Measurements from ENCODE around the gene GUCA1C.

The GUCA1C gene

DNA sequence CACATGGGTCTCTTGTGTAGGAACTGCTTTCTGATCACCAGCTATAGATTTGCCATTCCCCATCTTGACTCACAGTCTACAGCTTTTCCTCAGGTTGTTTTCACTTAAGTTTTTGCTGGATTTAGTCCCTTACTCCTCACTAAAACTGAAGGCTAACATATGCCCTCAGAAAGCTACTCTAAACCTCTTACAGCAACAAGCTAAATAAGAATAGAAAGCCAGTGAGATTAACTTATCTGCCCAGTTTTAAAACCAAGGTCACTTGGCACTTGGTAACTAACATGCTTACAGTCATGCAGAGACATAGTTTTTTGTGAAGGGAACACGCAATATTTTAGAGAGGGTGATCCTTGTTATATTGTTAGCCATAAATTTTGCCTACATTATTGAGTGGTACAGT, at the start of gene GUCA1C:
TSS of gene GUCA1C (minus strand) at position 180 of the 400 bp plus-strand sequence. CDS start at position 63, 117 bp downstream.
- no peak for DNase-seq (ENCODE audit: low read depth in 3 of 3)

GRCh38 chr3:108998436-108998835, 44.8 kb upstream of the GUCA1C start:
- DNase-seq (ENCODE audit: low read depth in 3 of 3): no peak

- no peak for DNase-seq (ENCODE audit: low read depth in 3 of 3)
Measured at GRCh38 chr3:108985844-108986243, 32.2 kb upstream of the GUCA1C start.

DNA sequence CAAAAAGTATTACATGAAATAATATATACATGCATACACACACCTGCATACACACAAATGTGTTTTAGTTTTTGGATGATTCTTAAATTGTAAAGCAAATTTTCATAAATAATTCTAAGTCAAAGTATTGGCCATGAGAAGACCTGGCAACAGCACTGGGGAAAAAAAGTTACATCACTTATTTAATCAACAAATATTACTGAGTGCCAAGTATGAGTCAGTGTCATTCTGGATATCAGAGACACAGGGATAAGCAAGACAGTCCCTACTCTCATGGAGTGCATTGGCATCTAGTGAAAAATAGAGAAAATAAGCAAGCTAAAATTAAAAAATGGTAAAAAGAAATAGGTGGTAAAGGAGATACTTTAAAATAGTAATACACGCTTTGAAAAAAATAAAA, 29.4 kb upstream of the GUCA1C start:
- no peak for DNase-seq (ENCODE audit: low read depth in 3 of 3)

- DNase-seq (ENCODE audit: low read depth in 3 of 3): no peak
Measured at GRCh38 chr3:108976058-108976457, 22.4 kb upstream of the GUCA1C start.

DNA sequence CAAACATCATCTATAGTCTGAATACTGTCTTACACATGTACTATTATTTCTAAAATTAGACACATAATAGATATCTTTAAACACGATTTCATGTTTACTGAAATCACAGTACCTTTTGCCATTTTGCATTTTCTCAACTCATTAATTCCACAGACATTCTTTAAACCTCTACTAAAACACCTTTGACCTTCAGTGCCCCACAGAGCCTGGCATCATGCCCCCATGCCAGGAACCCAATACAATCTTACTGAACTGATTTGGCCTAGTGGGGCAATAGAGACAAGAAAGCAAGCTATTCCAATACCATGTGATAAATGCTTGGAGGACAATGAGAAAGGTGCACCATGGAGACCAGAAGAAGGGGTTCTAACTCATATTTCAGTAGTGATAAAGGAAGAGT, 19.3 kb upstream of the GUCA1C start:
- DNase-seq (ENCODE audit: low read depth in 3 of 3): no peak

DNA sequence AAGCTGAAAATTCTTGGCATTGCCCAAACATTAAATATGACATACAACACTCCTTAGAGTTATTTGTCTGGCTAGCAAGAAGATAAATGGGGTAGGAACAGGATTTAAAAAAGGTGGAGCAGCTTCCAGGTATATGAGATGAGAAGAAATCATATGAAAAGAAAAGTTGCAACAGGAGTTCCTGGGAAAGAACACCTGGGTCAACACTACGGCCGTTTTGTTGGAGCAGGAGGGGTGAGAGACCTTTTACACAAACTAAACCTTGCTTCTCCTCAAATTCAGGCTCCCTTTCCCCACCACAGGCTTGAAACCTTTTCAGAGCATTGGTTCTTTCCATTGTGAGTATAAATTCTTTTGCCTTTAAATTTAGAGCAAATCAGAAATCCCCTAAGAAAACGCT, 18.8 kb upstream of the GUCA1C start:
- no peak for DNase-seq (ENCODE audit: low read depth in 3 of 3)

- no peak for DNase-seq (ENCODE audit: low read depth in 3 of 3)
Measured at GRCh38 chr3:108970561-108970960, 16.9 kb upstream of the GUCA1C start.

GRCh38 chr3:108966773-108967172, 13.1 kb upstream of the GUCA1C start:
- DNase-seq (ENCODE audit: low read depth in 3 of 3): no peak

- no peak for DNase-seq (ENCODE audit: low read depth in 3 of 3)
Measured at GRCh38 chr3:108959017-108959416, 5.3 kb upstream of the GUCA1C start.

DNA sequence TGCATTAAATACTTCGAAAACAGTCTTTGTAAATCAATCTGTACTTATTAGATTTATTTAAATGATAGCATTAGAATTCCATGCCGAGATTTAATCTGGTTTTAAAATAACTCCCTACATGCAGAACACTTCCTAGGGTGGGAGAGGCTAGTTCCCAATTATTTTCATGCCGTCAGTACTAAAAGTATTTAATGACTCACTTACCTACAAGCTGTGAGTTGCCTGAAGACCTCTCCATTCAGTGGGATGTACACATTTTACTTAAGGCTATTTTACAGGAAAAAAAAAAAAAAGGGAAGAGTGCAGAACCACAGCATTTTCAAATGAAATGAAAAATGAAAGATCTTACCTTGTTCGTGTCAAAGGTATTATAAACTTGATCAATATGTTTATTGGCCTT, 469 bp downstream of the GUCA1C start:
- no peak for DNase-seq (ENCODE audit: low read depth in 3 of 3)

- no peak for DNase-seq (ENCODE audit: low read depth in 3 of 3)
Measured at GRCh38 chr3:108951820-108952501, 1.7 kb downstream of the GUCA1C start.

DNA sequence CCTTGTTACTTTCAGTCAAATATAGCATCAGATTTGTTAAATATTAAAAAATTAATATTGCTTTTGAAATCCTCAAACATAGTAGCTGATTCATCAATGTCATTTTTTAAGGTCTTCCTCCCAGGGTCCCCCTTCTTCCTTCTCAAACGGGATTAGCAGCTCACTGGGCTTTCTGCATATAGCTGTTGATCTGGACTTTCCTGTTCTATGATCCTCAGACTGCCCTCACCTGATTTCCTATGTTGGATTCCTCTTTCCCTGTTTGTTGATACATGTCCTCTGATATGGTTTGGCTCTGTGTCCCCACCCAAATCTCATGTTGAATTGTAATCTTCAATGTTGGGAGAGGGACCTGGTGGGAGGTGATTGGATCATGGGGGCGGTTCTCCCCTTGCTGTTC, 5.8 kb downstream of the GUCA1C start:
- no peak for DNase-seq (ENCODE audit: low read depth in 3 of 3)

- no peak for DNase-seq (ENCODE audit: low read depth in 3 of 3)
Measured at GRCh38 chr3:108946292-108947285, 7.1 kb downstream of the GUCA1C start.

GRCh38 chr3:108940568-108941263, 13.0 kb downstream of the GUCA1C start:
- no peak for DNase-seq (ENCODE audit: low read depth in 3 of 3)

- DNase-seq (ENCODE audit: low read depth in 3 of 3): no peak
Measured at GRCh38 chr3:108940166-108940565, 13.5 kb downstream of the GUCA1C start.

- DNase-seq (ENCODE audit: low read depth in 3 of 3): no peak
Measured at GRCh38 chr3:108936924-108937689, 16.6 kb downstream of the GUCA1C start.

GRCh38 chr3:108931035-108931434, 22.6 kb downstream of the GUCA1C start:
- no peak for DNase-seq (ENCODE audit: low read depth in 3 of 3)

DNA sequence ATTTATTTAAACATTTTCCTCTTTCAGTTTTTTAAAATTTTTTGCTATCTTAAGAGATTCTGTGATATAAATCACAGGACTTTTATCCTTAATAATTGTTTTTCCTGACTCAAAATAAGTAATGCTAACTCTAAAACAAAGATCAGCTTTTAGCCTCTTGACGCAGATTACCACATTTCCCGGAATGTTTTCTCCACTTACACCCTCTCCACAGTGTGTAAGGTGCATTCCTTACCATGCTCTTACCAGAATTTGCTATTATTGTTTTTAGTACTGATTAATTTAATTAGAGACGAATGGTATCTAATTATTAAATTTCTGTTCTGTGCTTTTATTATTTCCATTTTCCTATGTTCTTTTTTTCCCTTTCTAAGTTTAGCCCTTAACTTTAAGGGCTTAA, 34.8 kb downstream of the GUCA1C start:
- DNase-seq (ENCODE audit: low read depth in 3 of 3): no peak

GRCh38 chr3:108914774-108915641, 38.7 kb downstream of the GUCA1C start:
- DNase-seq (ENCODE audit: low read depth in 3 of 3): peak; percentile 8 to 48 (median 22)

- DNase-seq (ENCODE audit: low read depth in 3 of 3): no peak
Measured at GRCh38 chr3:108909799-108910198, 43.9 kb downstream of the GUCA1C start.
